GM12891 (cell line): Measurements from ENCODE around the gene TXNRD3.

Experiments
- POLR2AphosphoS5 ChIP-seq: IDR thresholded peaks from 2 replicates; pipeline ENCODE4 v1.6.1; 2011; ENCODE audit warnings: low read depth, low read length, control low read depth
- POU2F2 ChIP-seq: IDR thresholded peaks from 2 replicates; pipeline ENCODE4 v1.6.1; 2011; ENCODE audit warnings: low read depth, mild to moderate bottlenecking, control low read depth, low read length, moderate library complexity

DNA sequence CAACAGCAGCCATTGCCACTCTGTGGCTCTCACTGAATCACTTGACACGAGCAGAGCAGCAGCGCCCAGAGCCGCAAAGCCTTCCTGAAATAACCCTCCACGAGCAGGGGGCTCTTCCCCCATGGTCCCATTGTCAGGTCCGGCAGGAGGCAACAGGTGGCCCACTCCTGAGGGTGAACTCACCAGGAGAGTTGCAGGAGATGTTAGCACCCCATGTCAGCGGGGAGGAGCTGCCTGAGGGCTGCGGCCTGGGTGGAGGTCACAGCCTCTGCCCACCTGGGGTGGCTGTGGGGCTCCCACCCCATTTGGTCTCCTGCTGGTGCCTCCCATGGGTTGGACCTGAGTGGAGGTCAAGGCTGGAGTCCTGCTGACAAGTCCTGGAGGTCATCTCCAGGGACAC lies 83.8 kb downstream of the TXNRD3 start:
- TF ChIP-seq POU2F2 (no peak), POLR2AphosphoS5 (no peak)
